ENCODE measurements around the gene RHOD.

DNA sequence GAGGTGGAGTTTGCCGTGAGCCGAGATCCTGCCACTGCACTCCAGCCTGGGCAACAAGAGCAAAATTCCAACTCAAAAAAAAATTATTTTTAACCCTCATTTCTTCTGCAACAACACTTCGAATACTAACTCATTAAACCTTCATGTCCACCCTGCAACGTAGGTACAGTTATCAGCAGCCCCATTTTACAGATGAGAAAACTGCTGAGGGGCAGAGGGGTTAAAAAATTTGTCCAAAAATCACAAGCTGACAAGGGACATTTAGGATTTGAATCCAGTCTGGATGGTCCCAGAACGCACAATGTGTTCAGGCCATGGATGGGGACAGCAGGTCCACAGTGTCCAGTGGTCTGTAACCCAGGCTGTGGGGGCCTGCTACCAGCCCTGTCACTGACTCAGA lies 29.0 kb downstream of the RHOD start:
- TF ChIP-seq CTCF (IDR thresholded peaks at IDR 0.05) = no peak
- TF ChIP-seq POLR2A (IDR thresholded peaks at IDR 0.05) = no peak

All from sigmoid colon (tissue), 3 donors.